ENCODE results near the gene PIK3CD. TPM values are rescaled to one million over a fixed set of nuclear protein-coding genes. Genes with fewer than 3 reads are reported as not detected.

Gene PIK3CD
- polyA plus RNA-seq, 4 donors = 1.8 to 16.8 (median 3.6) TPM

DNA sequence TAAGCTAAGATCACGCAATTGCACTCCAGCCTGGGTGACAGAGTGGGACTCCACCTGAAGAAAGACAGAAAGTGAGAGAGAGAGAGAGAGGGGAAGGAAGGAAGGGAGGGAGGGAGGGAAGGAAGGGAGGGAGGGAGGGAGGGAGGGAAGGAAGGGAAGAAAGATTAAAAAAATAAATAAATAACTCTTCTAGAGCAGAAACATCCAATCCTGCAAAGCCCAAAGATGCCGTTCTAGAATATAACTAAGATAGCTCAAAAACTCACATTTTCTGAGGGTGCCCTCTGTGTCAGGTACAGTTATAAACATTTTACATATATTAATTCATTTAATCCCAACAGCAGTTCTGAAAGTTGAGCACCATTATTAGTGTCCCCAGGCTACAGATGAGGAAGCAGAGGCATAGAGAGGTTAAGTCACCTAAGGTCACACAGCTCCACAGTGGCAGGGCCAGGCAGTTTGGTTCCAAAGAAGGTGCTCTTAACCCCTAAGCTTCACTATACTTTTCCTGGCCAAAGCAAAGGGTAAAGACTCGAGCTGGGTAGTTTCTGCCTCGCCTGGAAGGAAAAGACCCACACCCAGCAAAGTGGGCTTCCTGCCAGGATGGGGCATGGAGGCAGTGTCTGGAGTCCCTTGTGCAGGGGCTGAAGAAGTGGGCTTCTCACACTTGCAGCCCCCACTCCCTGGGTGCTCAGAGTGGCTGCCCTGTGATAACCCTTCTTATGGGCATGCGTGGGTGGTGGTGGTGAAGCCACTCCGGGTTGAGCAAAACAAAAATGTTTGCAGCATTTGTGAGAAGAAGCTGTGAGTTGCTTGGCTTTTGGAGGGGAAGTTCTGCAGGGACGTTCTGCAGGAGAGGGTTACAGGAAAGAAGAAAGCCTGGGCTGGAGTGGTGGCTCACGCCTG lies 7.9 kb upstream of the PIK3CD start:
- Histone ChIP-seq H3K4me3 (ENCODE audit: low read depth in 1 of 3, low read length in 3 of 3) (no peak overlapping the region), H3K27me3 (ENCODE audit: control insufficient read depth in 3 of 3, insufficient read depth in 3 of 3, low read length in 3 of 3) (peaks cover 0 to 2% (median 0%) of the 10 kb centered on the region in 3 donors), H3K27ac (ENCODE audit: low read depth in 1 of 3, low read length in 2 of 3) (no peak overlapping the region), H3K36me3 (ENCODE audit: control insufficient read depth in 3 of 3, insufficient read depth in 2 of 3, low read depth in 1 of 3, low read length in 3 of 3) (no peaks in the 10 kb centered on the region), H3K9me3 (ENCODE audit: control insufficient read depth in 2 of 2, insufficient read depth in 1 of 2, low read depth in 1 of 2, low read length in 1 of 2) (no peaks in the 10 kb centered on the region), H3K4me1 (ENCODE audit: control insufficient read depth in 3 of 3, insufficient read depth in 2 of 3, low read depth in 1 of 3, low read length in 2 of 3) (peaks cover 0 to 3% (median 0%) of the 10 kb centered on the region in 3 donors)
- DNase-seq = no peak
- no peak for FAIRE-seq
- 59 to 71% (median 67%) methylated on average over 8 of the region's 8 CpGs for WGBS, 3 donors

GRCh38 chr1:9646037-9646436 lies 5.5 kb upstream of the PIK3CD start:
- FAIRE-seq = no peak
- Histone ChIP-seq H3K9me3 (ENCODE audit: control insufficient read depth in 2 of 2, insufficient read depth in 1 of 2, low read depth in 1 of 2, low read length in 1 of 2) (no peaks in the 10 kb centered on the region), H3K36me3 (ENCODE audit: control insufficient read depth in 3 of 3, insufficient read depth in 2 of 3, low read depth in 1 of 3, low read length in 3 of 3) (no peaks in the 10 kb centered on the region), H3K4me1 (ENCODE audit: control insufficient read depth in 3 of 3, insufficient read depth in 2 of 3, low read depth in 1 of 3, low read length in 2 of 3) (peaks cover 0 to 3% (median 0%) of the 10 kb centered on the region in 3 donors), H3K4me3 (ENCODE audit: low read depth in 1 of 3, low read length in 3 of 3) (no peak overlapping the region), H3K27ac (ENCODE audit: low read depth in 1 of 3, low read length in 2 of 3) (no peak overlapping the region), H3K27me3 (ENCODE audit: control insufficient read depth in 3 of 3, insufficient read depth in 3 of 3, low read length in 3 of 3) (peaks cover 0 to 17% (median under 1%) of the 10 kb centered on the region in 3 donors)
- DNase-seq = no peak
- 87 to 93% (median 90%) methylated on average over 13 of the region's 13 CpGs for WGBS, 3 donors

- 61 to 69% (median 68%) methylated on average over 10 of the region's 10 CpGs for WGBS, 3 donors
- FAIRE-seq = no peak
- H3K27me3 ChIP-seq (ENCODE audit: control insufficient read depth in 3 of 3, insufficient read depth in 3 of 3, low read length in 3 of 3) = peaks cover 4 to 32% (median 8%) of the 10 kb centered on the region in 3 donors
Measured at GRCh38 chr1:9648171-9648570, 3.4 kb upstream of the PIK3CD start.

DNA sequence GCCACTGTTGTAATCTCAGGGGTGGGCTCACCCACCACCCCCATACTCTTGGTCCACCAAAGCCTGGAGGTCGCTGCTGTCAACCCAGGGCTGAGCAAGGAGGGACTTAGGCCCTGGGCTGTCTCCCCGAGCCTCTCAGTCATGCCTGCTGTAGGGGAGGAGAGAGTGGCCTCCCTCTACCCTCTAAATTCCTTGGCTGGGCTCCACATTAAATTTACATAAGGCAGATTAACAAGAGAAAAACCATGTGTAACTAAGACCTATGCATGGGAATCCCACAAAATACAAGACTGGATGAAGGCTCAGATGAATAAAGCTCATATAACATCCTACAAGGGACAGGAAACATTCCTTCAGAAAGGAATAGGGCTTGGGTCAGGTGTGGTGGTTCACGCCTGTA lies 1.8 kb upstream of the PIK3CD start:
- DNase-seq (no peak), FAIRE-seq (no peak)
- 86 to 89% (median 86%) methylated on average over 3 of the region's 3 CpGs for WGBS, 3 donors
- no peak overlapping the region for H3K27ac ChIP-seq (ENCODE audit: low read depth in 1 of 3, low read length in 2 of 3)
- no peaks in the 10 kb centered on the region for H3K9me3 ChIP-seq (ENCODE audit: control insufficient read depth in 2 of 2, insufficient read depth in 1 of 2, low read depth in 1 of 2, low read length in 1 of 2)
- H3K27me3 ChIP-seq (ENCODE audit: control insufficient read depth in 3 of 3, insufficient read depth in 3 of 3, low read length in 3 of 3) = peaks cover 4 to 47% (median 11%) of the 10 kb centered on the region in 3 donors
- no peaks in the 10 kb centered on the region for H3K36me3 ChIP-seq (ENCODE audit: control insufficient read depth in 3 of 3, insufficient read depth in 2 of 3, low read depth in 1 of 3, low read length in 3 of 3)
- H3K4me3 ChIP-seq (ENCODE audit: low read depth in 1 of 3, low read length in 3 of 3) = no peak overlapping the region
- H3K4me1 ChIP-seq (ENCODE audit: control insufficient read depth in 3 of 3, insufficient read depth in 2 of 3, low read depth in 1 of 3, low read length in 2 of 3) = peaks cover 0 to 3% (median 0%) of the 10 kb centered on the region in 3 donors

More at GRCh38 chr1:9648171-9648570, 3.4 kb upstream of the PIK3CD start:
- no peak for DNase-seq
- no peak overlapping the region for H3K27ac ChIP-seq (ENCODE audit: low read depth in 1 of 3, low read length in 2 of 3)
- no peak overlapping the region for H3K4me3 ChIP-seq (ENCODE audit: low read depth in 1 of 3, low read length in 3 of 3)
- H3K36me3 ChIP-seq (ENCODE audit: control insufficient read depth in 3 of 3, insufficient read depth in 2 of 3, low read depth in 1 of 3, low read length in 3 of 3) = no peaks in the 10 kb centered on the region
- peaks cover 0 to 3% (median 0%) of the 10 kb centered on the region in 3 donors for H3K4me1 ChIP-seq (ENCODE audit: control insufficient read depth in 3 of 3, insufficient read depth in 2 of 3, low read depth in 1 of 3, low read length in 2 of 3)
- no peaks in the 10 kb centered on the region for H3K9me3 ChIP-seq (ENCODE audit: control insufficient read depth in 2 of 2, insufficient read depth in 1 of 2, low read depth in 1 of 2, low read length in 1 of 2)

- Histone ChIP-seq H3K4me1 (ENCODE audit: control insufficient read depth in 3 of 3, insufficient read depth in 2 of 3, low read depth in 1 of 3, low read length in 2 of 3) (peaks cover 0 to 3% (median 0%) of the 10 kb centered on the region in 3 donors), H3K9me3 (ENCODE audit: control insufficient read depth in 2 of 2, insufficient read depth in 1 of 2, low read depth in 1 of 2, low read length in 1 of 2) (no peaks in the 10 kb centered on the region), H3K36me3 (ENCODE audit: control insufficient read depth in 3 of 3, insufficient read depth in 2 of 3, low read depth in 1 of 3, low read length in 3 of 3) (no peaks in the 10 kb centered on the region), H3K27me3 (ENCODE audit: control insufficient read depth in 3 of 3, insufficient read depth in 3 of 3, low read length in 3 of 3) (peaks cover 4 to 49% (median 11%) of the 10 kb centered on the region in 3 donors), H3K4me3 (ENCODE audit: low read depth in 1 of 3, low read length in 3 of 3) (peak overlapping the region in 2 of 3 donors; percentile 69 to 70), H3K27ac (ENCODE audit: low read depth in 1 of 3, low read length in 2 of 3) (peak overlapping the region in 1 of 3 donors; percentile 45)
- DNase-seq (no peak), FAIRE-seq (no peak)
- 22 to 31% (median 22%) methylated on average over 10 of the region's 10 CpGs for WGBS, 3 donors
Measured at GRCh38 chr1:9651220-9651564, 339 bp upstream of the PIK3CD start.

- 6 to 8% (median 8%) methylated on average over 45 to 55 of the region's 55 CpGs for WGBS, 3 donors
- Histone ChIP-seq H3K36me3 (ENCODE audit: control insufficient read depth in 3 of 3, insufficient read depth in 2 of 3, low read depth in 1 of 3, low read length in 3 of 3) (no peaks in the 10 kb centered on the region), H3K9me3 (ENCODE audit: control insufficient read depth in 2 of 2, insufficient read depth in 1 of 2, low read depth in 1 of 2, low read length in 1 of 2) (no peaks in the 10 kb centered on the region), H3K4me1 (ENCODE audit: control insufficient read depth in 3 of 3, insufficient read depth in 2 of 3, low read depth in 1 of 3, low read length in 2 of 3) (peaks cover 0 to 3% (median 0%) of the 10 kb centered on the region in 3 donors), H3K4me3 (ENCODE audit: low read depth in 1 of 3, low read length in 3 of 3) (peak overlapping the region; percentile 19 to 70 (median 69)), H3K27me3 (ENCODE audit: control insufficient read depth in 3 of 3, insufficient read depth in 3 of 3, low read length in 3 of 3) (peaks cover 4 to 56% (median 11%) of the 10 kb centered on the region in 3 donors), H3K27ac (ENCODE audit: low read depth in 1 of 3, low read length in 2 of 3) (peak overlapping the region in 1 of 3 donors; percentile 77)
- no peak for FAIRE-seq
- DNase-seq = peak in 1 of 2 donors; percentile 39
Measured at GRCh38 chr1:9652379-9653209, 1.1 kb downstream of the PIK3CD start.

GRCh38 chr1:9653210-9653490 lies 1.6 kb downstream of the PIK3CD start:
- H3K4me3 ChIP-seq (ENCODE audit: low read depth in 1 of 3, low read length in 3 of 3) = peak overlapping the region in 2 of 3 donors; percentile 19 to 69
- no peak for FAIRE-seq
- peaks cover 4 to 56% (median 11%) of the 10 kb centered on the region in 3 donors for H3K27me3 ChIP-seq (ENCODE audit: control insufficient read depth in 3 of 3, insufficient read depth in 3 of 3, low read length in 3 of 3)

GRCh38 chr1:9653491-9654050 lies 2.0 kb downstream of the PIK3CD start:
- Histone ChIP-seq H3K27ac (ENCODE audit: low read depth in 1 of 3, low read length in 2 of 3) (peak overlapping the region in 1 of 3 donors; percentile 37), H3K36me3 (ENCODE audit: control insufficient read depth in 3 of 3, insufficient read depth in 2 of 3, low read depth in 1 of 3, low read length in 3 of 3) (no peaks in the 10 kb centered on the region), H3K4me1 (ENCODE audit: control insufficient read depth in 3 of 3, insufficient read depth in 2 of 3, low read depth in 1 of 3, low read length in 2 of 3) (peaks cover 0 to 3% (median 0%) of the 10 kb centered on the region in 3 donors), H3K9me3 (ENCODE audit: control insufficient read depth in 2 of 2, insufficient read depth in 1 of 2, low read depth in 1 of 2, low read length in 1 of 2) (no peaks in the 10 kb centered on the region), H3K27me3 (ENCODE audit: control insufficient read depth in 3 of 3, insufficient read depth in 3 of 3, low read length in 3 of 3) (peaks cover 4 to 56% (median 11%) of the 10 kb centered on the region in 3 donors), H3K4me3 (ENCODE audit: low read depth in 1 of 3, low read length in 3 of 3) (peak overlapping the region in 1 of 3 donors; percentile 69)
- WGBS, 3 donors = 42 to 52% (median 47%) methylated on average over 10 of the region's 10 CpGs
- no peak for DNase-seq
- FAIRE-seq = no peak

More at GRCh38 chr1:9653210-9653490, 1.6 kb downstream of the PIK3CD start:
- 31 to 42% (median 38%) methylated on average over 11 of the region's 11 CpGs for WGBS, 3 donors
- no peak for DNase-seq
- Histone ChIP-seq H3K4me1 (ENCODE audit: control insufficient read depth in 3 of 3, insufficient read depth in 2 of 3, low read depth in 1 of 3, low read length in 2 of 3) (peaks cover 0 to 3% (median 0%) of the 10 kb centered on the region in 3 donors), H3K36me3 (ENCODE audit: control insufficient read depth in 3 of 3, insufficient read depth in 2 of 3, low read depth in 1 of 3, low read length in 3 of 3) (no peaks in the 10 kb centered on the region), H3K9me3 (ENCODE audit: control insufficient read depth in 2 of 2, insufficient read depth in 1 of 2, low read depth in 1 of 2, low read length in 1 of 2) (no peaks in the 10 kb centered on the region), H3K27ac (ENCODE audit: low read depth in 1 of 3, low read length in 2 of 3) (peak overlapping the region in 1 of 3 donors; percentile 62)

All from small intestine (tissue), 7 donors.